ENCODE results near the gene NAA15.
"Not testable (repeated sequence)": the region's sequence is repeated elsewhere in the genome, so short reads cannot be mapped to it uniquely, and the experiment has no call there.

Gene NAA15

DNA sequence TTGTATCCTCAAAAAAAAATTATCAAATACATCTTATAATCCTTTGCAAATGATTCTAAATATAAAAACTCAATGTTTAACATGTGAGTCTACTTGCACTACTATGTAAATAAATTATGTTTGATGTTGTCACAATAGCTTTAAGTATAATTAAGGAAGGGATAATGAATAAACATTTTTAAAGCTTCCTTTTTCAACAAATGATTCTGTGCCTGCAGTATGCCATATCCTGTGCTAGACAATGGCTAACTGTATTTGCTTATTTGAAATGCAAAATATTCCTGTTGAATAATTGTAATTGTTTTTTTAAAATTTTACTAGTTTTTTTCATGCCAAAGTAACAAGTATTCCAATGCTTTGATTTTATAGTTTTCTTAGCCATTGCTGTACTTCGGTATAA is 60.0 kb downstream of the NAA15 start:
- DNase-seq (ENCODE audit: low spot score) = no peak

DNA sequence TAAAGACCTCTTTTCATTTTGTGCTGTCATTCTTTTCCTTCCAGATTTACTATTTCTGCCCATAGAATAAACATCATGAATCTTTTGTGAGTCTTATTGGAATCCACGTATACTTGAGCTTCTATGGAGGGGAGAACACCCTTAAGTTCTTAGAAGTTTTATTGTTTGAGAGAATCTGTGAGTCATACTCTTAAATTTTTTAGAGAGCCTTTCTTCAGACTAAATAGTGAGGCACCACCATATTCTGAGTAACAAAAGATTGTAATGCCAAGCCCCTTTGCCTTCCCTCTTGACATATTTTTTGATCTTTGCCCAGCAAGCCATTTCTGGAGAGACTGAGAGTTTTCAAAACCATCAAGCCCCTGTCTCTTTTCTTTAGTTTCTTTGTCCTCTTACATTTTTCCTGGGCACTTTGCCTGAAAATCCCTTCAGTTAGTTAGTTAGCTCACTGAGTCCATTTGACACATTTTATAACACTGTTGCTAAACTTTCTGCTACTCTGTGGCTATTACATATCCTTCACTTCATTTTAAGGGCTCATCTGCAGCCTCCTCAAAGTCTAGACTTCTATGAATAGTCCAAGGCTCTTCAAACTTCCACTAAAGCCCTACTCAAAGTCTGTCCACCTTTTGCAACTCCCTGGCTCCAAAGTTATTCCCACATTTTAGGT is 66.3 kb downstream of the NAA15 start:
- no peak for DNase-seq (ENCODE audit: low spot score)

DNA sequence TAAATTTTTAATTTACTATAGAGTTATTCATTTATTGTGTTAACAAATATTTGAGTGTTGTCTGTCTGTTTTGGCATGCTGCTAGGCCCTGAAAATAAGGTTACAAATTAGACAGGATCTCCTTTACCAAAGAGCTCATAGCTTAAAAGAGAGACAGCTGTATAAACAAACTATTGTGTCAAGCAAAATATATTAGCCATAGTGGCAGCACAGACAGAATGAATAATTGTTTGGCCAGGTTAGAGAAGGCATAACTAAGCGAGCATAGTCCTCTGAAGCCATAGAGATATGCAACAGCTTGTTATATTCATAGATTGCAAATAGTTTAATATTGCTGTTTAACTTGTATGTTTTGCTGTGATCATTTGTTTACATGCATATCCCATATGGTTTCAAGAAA is 67.7 kb downstream of the NAA15 start:
- no peak for DNase-seq (ENCODE audit: low spot score)

DNA sequence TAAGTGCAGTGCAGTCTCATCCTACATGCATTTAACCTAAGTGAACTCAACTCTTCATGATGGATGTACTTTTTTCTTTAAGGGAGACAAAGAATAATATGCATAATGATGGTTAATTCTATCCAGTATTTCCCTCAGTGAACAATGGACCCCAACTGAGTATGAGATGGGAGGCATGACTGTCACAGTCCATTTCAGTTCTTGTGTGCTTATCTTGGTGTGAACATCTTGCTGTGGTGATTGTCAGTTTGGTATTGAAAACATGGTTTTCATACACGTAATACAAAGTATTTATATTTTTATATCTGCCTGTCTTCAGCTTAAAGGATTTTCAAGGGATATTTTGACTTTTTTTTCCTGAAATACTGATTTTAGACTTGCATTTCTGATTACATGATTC is 72.9 kb downstream of the NAA15 start:
- no peak for DNase-seq (ENCODE audit: low spot score)

DNA sequence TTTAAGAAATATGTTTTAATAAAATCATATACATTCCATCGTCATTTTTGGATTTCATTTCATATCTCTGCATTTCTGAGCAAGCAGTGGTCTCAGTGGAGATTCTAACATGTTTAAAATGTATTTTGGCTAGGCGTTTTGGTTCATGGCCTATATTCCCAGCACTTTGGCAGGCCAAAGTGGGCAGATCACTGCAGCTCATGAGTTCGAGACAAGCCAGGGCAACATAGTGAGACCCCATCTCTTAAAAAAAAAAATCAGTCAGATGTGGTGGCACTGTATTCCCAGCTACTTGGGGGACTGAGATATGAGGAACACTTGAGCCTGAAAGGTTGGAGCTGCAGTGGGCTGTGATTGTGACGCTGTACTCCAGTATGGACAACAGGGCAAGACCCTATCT is 85.1 kb downstream of the NAA15 start:
- no peak for DNase-seq (ENCODE audit: low spot score)

DNA sequence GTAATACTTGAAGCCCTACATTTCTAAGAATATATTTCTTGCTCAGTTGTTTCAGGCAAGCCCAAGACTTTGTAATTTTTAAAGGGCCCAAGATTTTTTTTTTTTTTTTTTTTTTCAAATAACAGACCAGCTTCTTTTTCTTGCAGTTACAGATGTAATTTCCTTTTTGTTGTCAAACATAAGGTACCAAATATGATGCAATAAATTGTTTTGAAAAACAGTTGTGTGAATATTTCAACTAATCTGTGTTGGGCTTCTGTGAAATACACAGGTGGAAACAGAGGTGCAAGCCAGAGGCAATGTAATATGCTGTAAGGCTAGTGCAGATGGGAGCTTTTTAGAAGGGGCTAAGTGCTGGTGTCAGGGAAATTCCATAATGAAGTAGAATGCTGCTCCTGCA is 87.8 kb downstream of the NAA15 start:
- no peak for DNase-seq (ENCODE audit: low spot score)

DNA sequence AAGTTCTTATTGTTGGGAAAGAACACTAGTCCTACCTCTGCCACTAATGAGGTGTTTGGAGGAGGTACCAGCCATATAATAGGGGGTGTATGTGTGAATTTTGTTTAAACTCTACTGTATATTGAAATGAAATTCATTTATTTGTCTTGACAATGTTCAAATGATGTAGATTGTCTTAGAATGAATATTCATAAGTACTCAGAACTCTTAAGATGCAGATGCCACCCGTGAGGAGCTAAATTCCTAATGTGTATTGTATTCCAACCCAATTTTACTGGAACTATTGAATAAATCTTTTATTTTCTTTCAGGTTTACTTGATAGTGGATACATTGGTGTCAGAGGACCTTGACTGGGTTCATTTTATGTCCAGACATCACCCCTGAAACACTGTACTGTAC is 88.7 kb downstream of the NAA15 start:
- DNase-seq (ENCODE audit: low spot score) = no peak

DNA sequence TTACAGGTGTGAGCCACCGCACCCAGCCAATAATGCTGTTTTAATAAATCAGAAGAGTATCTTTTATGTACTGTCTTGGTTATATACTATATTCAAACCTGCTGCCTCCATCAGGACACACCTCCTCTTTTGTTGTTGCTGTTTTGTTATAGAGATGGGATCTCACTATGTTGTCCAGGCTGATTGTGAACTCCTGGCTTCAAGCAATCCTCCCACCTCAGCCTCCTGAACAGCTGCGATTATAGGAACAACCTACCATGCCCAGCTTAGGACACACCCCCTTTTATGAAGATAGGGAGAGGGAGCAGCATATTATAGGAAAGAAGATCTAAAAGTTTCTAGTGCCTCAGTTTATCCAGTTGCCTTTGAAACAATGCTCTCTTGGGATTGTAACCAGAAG is 90.4 kb downstream of the NAA15 start:
- no peak for DNase-seq (ENCODE audit: low spot score)

DNA sequence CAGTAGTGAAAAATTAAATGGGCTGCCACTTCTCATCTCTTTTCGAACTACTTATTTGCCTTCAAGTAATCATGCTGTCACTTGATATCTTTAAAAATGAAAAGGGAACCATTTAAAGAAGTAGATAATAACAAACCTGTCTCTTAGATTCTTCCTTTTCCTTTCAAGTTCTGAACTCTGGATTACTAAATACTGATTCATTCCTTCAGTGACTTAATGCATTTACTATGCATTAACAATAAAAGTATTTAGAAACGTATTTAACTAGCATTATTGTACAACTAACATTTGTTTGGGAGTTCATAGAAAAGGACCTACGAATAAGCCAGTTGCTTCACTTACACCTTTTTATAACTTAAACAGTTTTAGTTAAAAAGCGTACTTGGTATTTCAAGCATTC is 91.5 kb downstream of the NAA15 start:
- DNase-seq (ENCODE audit: low spot score) = no peak

DNA sequence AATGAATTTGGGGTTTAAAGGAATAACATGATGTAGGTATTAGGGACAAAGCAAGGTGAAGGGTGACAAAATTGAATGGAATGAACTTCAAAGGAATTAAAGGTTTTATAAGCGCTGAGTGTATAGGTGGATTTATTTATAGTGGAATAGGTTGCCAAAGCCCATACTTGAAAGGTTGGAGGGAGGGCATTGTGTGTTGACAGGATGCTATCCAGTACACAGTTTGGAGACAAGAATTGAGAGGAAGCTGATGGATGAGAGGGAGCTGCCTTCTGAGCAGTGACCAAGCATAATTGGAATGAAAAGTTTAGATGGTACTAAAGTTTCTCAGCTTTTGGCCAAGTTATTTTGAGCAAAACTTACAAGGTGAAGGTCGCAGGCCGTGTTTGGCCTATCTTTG is 100.1 kb downstream of the NAA15 start:
- DNase-seq (ENCODE audit: low spot score) = no peak

DNA sequence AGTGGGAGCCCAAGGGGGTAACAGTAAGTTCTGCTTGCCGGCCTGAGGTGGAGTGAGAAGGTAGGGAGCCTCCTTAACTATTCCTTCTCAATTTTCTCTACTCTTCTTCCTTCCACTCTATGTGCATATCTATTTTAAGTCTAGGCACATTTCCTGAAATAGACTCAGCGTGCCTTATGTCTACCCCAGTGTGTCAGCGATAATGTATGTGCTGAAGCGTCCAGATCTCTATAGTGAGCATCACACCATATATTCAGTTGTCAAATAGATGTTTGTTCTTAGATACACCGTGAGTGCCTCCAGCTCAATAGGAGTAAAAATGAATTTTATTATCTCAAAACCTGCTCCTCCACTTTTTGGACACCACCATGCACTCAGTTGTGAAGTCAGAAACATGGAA is 101.1 kb downstream of the NAA15 start:
- DNase-seq (ENCODE audit: low spot score) = no peak

DNA sequence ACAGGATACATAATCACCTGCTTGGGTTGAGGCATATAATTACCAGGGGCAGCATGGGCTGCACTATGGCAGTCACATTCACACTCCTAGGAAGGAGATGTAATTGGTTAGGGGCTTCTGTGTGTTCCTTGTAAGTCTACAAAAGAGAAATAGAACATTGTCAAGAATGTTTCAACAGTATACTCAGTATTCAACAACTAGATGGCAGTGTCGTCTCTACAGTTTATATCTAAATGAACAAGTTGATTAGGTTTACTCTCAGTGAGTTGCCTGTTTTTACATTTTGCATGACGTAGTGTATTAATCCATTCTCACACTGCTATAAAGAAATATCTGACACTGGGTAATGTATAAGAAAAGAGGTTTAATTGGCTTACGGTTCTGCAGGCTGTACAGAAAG is 102.2 kb downstream of the NAA15 start:
- DNase-seq (ENCODE audit: low spot score) = no peak

DNA sequence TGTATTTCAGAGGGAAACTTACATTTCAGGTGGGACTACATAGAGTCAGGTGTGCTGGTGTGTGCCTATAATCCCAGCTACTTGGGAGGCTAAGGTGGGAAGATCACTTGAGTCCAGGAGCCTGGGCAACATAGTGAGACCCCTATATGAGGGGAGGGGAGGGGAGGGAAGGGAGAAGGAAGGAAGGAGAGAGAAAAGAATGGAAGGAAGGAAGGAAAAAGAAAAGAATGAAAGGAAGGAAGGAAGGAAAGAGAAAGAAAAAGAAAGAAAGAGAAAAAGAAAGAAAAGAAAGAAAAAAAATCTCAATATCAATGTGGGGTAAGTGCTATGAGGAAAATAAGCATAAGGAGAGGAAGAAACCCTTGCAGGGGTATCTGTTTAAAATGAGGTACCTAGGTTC is 109.0 kb downstream of the NAA15 start:
- no peak for DNase-seq (ENCODE audit: low spot score)

DNA sequence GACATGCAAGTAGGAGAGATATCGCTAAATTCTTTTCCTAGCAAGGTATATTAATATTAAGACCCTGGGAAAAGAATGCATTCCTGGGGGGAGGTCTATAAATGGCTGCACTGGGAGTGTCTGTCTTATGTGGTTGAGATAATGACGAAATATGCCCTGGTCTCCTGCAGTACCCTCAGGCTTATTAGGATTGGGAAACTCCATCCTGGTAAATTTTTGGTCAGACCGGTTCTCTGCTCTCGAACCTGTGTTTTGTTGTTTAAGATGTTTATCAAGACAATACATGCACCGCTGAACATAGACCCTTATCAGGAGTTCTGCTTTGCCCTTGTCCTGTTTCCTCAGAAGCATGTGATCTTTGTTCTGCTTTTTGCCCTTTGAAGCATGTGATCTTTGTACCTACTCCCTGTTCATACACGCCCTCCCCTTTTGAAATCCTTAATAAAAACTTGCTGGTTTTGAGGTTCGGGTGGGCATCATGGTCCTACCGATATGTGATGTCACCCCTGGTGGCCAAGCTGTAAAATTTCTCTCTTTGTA is 113.4 kb downstream of the NAA15 start:
- not testable (repeated sequence) for DNase-seq (ENCODE audit: low spot score)

DNA sequence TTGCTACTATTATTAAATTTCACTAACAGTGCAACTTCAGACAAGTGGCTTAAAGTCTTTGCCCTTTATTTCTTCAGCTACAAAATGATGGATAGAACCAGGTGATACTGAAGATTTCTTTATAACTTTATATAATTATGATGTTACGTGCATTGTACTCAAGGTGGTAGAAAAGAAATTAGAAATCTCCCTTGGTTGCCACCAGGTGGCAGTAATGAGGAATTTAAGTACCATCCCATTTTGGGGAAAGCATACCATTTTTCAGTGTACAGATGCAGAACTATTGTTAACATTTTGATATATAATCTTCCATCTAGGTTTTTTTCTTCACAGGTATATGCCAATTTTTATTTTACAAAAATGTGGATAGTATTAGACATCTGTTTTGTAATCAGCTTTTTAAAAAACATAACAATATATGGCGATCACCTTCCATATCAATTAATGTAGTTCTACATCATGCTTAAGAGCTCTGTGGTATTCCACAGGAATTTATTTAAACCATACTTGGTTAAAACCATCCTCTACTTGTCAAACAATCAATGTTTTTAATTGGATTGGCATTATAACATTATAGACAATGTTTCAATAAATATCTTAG is 114.9 kb downstream of the NAA15 start:
- no peak for DNase-seq (ENCODE audit: low spot score)

DNA sequence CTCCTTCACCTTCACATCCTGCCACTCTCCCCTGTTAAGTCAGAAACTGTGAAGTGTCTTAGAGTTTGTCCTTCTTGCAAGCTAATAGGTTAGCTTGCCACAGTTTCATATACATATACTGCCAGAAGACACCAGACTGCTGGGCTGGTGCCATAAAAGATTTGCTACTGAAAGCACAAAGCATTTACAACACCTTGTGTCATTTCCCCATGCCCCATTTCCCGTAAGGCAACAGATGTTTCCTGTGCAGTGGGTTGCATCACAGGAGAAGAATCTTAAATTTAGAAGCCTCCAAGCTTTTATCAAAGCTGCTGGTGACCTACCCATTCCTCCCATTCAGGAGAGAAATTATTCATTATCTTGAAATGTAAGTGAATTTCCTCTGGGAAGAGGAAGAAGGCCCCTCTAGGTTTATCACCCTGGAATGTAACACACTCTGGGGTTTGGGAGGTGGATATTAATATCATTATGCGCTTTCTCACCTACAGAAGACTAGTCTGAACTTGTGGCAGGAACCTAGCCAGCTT is 118.1 kb downstream of the NAA15 start:
- no peak for DNase-seq (ENCODE audit: low spot score)

DNA sequence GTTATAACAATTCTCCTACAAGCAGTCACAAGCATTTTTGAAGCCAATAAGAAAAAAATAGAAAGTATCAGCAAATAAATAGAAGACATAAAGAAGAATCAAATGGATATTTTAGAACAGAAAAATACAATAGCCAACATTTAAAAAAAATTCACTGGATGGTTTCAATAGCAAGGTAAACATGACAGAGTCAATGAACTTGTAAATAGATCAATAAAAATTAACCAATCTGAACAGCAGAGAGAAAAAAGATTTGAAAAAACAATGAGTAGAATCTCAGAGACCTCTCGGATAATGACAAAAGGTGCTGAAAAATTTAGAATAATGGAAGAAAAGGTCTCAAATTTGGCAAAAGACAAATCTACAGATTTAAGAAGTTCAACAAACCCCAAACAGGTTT is 119.3 kb downstream of the NAA15 start:
- DNase-seq (ENCODE audit: low spot score) = no peak

DNA sequence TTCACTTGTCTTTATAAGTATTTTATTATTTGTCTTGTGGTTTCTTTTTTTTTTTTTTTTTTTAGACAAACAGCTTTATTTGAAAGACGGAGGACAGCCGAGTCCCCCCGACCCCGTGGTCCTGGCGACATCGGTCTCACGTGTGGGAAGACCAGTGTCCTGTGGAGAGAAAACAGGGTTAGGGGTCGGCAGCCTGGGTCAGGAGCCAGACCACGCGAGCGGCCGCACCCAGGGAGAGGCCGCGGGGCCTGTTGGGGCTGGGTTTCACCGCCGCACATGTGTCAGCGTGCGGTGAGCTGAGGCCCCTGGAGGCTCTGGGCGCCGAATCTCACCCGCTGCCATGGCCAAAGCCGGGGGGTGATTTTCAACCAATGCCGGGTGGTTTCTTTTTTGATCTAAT is 134.8 kb downstream of the NAA15 start:
- no peak for DNase-seq (ENCODE audit: low spot score)

DNA sequence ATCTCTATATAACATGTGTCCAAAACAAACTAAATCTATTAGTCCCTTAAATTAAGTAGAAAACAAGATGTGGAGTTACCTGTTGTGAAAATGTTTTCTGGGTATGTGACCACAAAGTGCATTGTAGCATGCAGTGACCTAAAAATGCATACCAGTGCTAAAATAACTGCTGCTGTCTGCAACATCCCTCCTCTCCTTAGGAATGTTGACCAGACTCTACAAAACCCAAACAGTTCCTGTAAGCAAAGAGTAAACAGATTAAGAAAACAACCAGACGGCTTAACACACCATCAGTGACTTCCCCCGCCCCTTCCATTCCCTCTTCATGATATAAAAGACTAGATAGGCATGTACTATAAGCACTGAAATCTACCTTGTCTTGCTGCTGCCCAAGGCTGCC is 136.8 kb downstream of the NAA15 start:
- no peak for DNase-seq (ENCODE audit: low spot score)

DNA sequence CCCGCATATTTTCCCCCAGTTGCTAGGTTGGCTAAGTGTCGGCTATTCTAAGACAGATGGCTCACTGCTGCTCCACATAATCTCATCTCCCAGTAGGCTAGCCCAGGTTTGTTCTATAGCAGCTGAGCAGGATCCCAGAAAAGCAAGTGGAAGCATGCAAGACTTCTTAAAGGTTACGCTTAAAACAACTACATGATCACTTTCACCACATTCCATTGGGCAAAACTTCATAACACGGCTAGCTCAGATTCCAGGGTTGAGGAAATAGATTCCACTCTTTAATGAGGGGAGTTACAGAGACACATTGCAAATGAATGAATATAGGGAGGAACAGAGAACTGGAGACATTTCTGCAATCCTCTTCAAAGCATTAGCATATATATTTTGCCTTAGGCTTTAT is 139.7 kb downstream of the NAA15 start:
- DNase-seq (ENCODE audit: low spot score) = no peak

DNA sequence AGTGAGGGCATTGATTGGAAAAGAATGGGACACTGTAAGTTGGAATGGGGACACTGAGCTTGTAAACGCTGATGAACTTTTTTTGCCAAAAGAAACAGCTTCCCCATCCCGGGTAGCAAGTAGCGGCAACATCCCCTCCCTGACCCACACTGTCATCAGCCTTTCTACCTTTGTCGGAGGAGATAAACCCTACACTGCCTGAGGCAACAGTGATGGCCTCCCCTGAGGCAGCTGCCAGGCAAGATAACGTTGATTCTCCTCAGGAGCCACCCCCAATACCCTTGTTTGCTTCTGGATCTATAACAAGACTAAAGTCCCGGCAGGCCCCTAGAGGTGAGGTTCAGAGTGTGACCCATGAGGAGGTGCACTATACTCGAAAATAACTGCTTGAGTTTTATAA is 142.4 kb downstream of the NAA15 start:
- no peak for DNase-seq (ENCODE audit: low spot score)

DNA sequence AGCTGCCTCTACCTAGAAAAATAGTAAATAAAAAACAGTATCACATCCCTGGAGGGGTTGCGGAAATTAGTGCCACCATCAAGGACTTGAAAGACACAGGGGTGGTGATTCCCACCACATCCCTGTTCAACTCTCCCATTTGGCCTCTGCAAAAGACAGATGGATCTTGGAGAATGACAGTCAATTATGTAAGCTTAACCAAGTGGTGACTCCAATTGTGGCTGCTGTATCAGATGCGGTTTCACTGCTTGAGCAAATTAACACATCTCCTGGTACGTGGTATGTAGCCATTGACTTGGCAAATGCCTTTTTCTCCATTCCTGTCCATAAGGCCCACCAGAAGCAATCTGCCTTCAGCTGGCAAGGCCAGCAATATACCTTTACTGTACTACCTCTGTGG is 143.6 kb downstream of the NAA15 start:
- not testable (repeated sequence) for DNase-seq (ENCODE audit: low spot score)

DNA sequence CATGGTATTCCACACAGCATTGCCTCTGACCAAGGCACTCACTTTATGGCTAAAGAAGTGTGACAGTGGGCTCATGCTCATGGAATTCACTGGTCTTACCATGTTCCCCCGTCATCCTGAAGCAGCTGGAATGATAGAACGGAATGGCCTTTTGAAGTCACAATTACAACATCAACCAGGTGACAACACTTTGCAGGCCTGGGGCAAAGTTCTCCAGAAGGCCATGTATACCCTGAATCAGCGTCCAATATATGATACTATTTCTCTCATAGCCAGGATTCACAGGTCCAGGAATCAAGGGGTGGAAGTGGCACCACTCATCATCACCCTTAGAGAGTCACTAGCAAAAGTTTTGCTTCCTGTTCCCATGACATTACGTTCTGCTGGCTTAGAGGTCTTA is 145.8 kb downstream of the NAA15 start:
- DNase-seq (ENCODE audit: low spot score) = not testable (repeated sequence)

DNA sequence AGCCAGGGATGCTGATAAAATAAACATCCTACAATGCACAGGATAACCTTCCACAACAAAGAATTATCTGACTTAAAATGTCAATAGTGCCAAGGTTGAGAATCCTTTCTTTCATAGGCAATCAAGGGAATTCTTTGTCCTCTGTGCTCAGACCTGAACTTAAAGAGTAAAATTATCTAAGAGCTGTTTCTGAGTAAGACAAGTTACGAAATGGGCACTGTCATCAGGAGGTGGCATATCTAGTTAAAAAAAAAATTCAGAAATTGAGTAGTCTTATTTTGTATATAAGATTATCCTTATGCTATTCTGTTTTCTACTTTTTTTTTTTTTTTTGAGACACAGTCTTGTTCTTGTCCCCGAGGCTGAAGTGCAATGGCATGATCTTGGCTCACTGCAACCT is 149.3 kb downstream of the NAA15 start:
- DNase-seq (ENCODE audit: low spot score) = no peak

All from left forelimb (tissue), 1 donor.